SK-N-SH (cell line): ENCODE data around the gene MRPL17.

Source experiments
- CHD2 ChIP-seq: fragments of 150-350 bp; IDR thresholded peaks from 2 replicates; pipeline ENCODE4 v1.6.1; 2018; ENCODE audit warnings: low read length; ENCODE audit not compliant: partially characterized antibody
- FOSL2 ChIP-seq: IDR thresholded peaks from 2 replicates; pipeline ENCODE4 v1.4.0; 2012; ENCODE audit warnings: low read depth, mild to moderate bottlenecking, moderate library complexity, borderline replicate concordance
- YY1 ChIP-seq: IDR thresholded peaks from 2 replicates; pipeline ENCODE4 v1.4.0; 2012; ENCODE audit warnings: low read depth, mild to moderate bottlenecking
- TF ChIP-seq, protein P1 (sequence below): fragments of 200-600 bp; sonication (generic); IDR thresholded peaks from 2 replicates; pipeline ENCODE4 v1.6.1; 2017; ENCODE audit warnings: antibody characterized with exemption, mild to moderate bottlenecking, moderate library complexity

DNA sequence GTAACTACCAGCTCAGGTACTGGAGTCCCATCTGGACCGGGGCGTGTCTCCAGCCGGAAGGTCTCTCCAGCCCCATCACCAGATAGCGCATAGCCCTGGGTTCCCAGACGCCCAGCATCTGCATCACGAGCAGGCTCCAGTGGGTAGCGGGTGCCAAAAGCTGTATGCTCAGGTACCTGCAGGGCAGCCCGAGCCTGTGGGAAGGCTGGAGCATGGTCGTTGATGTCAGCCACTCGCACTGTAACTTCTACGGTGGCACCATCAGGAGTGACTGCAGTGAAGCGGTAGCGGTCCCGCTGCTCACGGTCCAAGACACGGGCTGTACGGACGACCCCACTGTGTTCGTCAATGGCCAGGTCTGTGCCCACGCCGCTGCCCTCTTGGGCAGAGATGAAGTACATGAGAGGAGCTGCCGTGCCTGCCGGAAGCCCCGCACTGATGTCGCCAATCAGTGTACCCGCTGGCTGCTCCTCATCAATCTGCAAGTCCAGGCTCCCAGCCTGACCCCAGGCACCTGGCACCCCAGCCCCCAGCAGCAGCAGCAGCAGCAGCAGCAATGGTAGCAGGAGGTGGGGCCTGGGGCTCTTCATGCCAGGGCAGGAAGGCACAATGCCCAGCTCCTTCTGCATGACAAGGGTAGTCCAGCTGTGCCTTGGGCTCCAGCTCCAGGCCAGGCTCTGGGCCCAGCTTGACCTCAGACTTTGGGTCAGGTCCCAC is 42.0 kb downstream of the MRPL17 start:
- TF ChIP-seq YY1 (no peak), CHD2 (no peak), FOSL2 (no peak)
- TF ChIP-seq, protein P1, sequence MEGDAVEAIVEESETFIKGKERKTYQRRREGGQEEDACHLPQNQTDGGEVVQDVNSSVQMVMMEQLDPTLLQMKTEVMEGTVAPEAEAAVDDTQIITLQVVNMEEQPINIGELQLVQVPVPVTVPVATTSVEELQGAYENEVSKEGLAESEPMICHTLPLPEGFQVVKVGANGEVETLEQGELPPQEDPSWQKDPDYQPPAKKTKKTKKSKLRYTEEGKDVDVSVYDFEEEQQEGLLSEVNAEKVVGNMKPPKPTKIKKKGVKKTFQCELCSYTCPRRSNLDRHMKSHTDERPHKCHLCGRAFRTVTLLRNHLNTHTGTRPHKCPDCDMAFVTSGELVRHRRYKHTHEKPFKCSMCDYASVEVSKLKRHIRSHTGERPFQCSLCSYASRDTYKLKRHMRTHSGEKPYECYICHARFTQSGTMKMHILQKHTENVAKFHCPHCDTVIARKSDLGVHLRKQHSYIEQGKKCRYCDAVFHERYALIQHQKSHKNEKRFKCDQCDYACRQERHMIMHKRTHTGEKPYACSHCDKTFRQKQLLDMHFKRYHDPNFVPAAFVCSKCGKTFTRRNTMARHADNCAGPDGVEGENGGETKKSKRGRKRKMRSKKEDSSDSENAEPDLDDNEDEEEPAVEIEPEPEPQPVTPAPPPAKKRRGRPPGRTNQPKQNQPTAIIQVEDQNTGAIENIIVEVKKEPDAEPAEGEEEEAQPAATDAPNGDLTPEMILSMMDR, result no peak
